ENCODE results near the gene PHLPP2.

DNA sequence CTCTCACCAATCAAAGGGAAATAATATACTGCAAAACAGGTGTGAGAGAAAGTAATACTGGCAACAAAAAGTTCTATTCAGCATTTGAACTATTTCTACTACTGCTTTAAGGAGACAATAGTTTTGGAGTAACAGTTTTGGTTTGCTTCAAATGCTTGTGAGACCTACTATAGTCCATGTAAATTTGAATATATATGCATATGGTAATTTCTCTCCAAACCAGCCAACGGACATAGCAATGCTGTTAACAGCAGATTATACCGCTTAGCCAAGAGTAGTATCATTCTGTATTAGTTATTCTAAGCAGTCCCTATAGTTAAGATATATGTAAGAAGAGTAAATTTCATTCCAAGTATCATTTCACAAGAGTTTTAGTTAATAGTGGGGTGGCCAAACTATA lies 18.5 kb downstream of the PHLPP2 start:
- TF ChIP-seq EP300 (IDR thresholded peaks at IDR 0.05): no peak
- TF ChIP-seq, protein P1, sequence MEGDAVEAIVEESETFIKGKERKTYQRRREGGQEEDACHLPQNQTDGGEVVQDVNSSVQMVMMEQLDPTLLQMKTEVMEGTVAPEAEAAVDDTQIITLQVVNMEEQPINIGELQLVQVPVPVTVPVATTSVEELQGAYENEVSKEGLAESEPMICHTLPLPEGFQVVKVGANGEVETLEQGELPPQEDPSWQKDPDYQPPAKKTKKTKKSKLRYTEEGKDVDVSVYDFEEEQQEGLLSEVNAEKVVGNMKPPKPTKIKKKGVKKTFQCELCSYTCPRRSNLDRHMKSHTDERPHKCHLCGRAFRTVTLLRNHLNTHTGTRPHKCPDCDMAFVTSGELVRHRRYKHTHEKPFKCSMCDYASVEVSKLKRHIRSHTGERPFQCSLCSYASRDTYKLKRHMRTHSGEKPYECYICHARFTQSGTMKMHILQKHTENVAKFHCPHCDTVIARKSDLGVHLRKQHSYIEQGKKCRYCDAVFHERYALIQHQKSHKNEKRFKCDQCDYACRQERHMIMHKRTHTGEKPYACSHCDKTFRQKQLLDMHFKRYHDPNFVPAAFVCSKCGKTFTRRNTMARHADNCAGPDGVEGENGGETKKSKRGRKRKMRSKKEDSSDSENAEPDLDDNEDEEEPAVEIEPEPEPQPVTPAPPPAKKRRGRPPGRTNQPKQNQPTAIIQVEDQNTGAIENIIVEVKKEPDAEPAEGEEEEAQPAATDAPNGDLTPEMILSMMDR (IDR thresholded peaks at IDR 0.05): no peak
- no peak for TF ChIP-seq POLR2A (IDR thresholded peaks at IDR 0.05)

Measured in gastroesophageal sphincter (tissue), 3 donors.